T-helper 17 cell (primary cell): ENCODE results near the gene POLE. TPM values are rescaled to one million over a fixed set of nuclear protein-coding genes. Genes with fewer than 3 reads are reported as not detected.

Experiments
- ATAC-seq: fragments of 150-1000 bp; cut with Tn5 transposase; 2 replicates; pipeline ENCODE4 v1.10.0; 2021; ENCODE audit warnings: mild to moderate bottlenecking, moderate library complexity
- DNase-seq, 3 donors: peaks; one replicate each; pipeline versions ENCODE4 v3.0.0 to v3.0.0-alpha.2; 2020 to 2021
- H3K9me3 ChIP-seq: one replicate; pipeline ENCODE4 v1.7.0; 2013; ENCODE audit warnings: low read length, mild to moderate bottlenecking; ENCODE audit not compliant: control insufficient read depth, poor library complexity, severe bottlenecking
- H3K27ac Mint-ChIP-seq: one replicate; pipeline ENCODE4 v1.8.0; 2022; ENCODE audit warnings: mild to moderate bottlenecking, moderate library complexity, mixed read lengths
- H3K27me3 Mint-ChIP-seq: one replicate; pipeline ENCODE4 v1.8.0; 2022; ENCODE audit warnings: mixed read lengths
- H3K36me3 Mint-ChIP-seq: one replicate; pipeline ENCODE4 v1.8.0; 2022; ENCODE audit warnings: low read depth, mixed read lengths
- H3K4me1 Mint-ChIP-seq: one replicate; pipeline ENCODE4 v1.8.0; 2022; ENCODE audit warnings: mild to moderate bottlenecking, mixed read lengths
- H3K4me3 Mint-ChIP-seq: one replicate; pipeline ENCODE4 v1.8.0; 2022; ENCODE audit warnings: mild to moderate bottlenecking, moderate library complexity, mixed read lengths
- total RNA-seq, 4 donors: library from RNA in 2 of 4; stranded (reverse) in 2 of 4; gene quantifications; one replicate each; pipeline ENCODE4 v1.2.3 and lab custom pipeline; 2022 to 2026

The POLE gene
- total RNA-seq, 2 donors from 2014 or later = 50.4 to 54.7 TPM

DNA sequence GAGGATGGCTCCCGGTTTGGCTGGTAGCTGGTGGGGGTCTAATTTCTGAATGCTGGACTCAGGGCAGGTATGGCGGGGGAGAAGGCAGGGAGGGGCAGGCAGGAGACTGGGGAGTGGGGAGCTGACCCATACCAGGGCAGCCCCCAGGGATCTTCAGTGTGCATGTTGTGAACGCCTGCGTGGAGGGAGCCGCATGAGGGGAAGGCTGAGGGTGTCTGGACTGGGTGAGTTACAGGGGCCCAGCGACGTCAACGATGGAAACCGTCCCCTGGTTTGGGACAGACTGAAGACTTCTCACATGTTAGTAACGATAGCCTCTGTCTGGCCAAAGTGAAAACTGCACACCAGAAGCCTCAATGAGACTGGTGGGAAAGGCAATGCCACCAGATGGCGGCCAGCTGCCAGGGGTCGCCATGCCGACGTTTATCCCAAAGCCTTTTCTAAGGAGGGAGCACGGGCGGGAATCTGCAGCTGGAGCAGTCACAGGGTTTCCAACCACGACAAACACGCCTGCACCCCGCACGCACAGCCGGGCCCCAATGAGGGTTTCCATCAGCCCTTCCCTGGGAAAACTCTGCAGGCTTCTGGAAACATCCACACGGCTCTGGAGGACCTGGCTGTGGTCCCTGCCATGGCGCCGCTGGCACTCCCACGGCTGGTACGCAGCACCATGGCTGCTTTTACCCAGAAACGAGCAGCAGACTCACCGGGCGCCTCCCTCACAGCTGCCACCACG lies 37.5 kb upstream of the POLE start:
- H3K27ac Mint-ChIP-seq = no peak overlapping the region
- no peaks in the 10 kb centered on the region for H3K27me3 Mint-ChIP-seq
- H3K4me3 Mint-ChIP-seq = no peak overlapping the region
- no peak for DNase-seq
- ATAC-seq = no peak
- H3K9me3 ChIP-seq = no peaks in the 10 kb centered on the region
- H3K4me1 Mint-ChIP-seq = peaks cover 5% of the 10 kb centered on the region
- H3K36me3 Mint-ChIP-seq = peaks cover 3% of the 10 kb centered on the region

DNA sequence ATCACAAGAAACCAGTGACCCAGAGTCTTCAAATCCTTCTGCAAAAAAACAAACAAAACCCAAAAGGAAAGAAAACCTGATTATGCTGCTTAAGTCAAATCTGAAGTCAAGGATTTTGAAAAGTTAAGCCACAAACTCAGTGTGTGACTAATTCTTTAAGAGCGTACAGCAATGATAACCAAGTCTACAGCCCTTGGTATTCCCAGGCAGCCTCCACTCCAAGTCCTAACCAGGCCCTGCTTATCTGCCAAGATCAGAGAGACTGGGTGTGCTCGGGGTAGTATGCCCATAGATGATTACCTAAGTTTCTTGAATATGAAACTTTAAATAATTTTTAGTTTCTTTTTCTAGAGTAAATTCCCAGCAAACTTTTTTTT lies 36.6 kb upstream of the POLE start:
- no peak overlapping the region for H3K27ac Mint-ChIP-seq
- no peaks in the 10 kb centered on the region for H3K27me3 Mint-ChIP-seq
- H3K9me3 ChIP-seq = no peaks in the 10 kb centered on the region
- no peak overlapping the region for H3K4me3 Mint-ChIP-seq
- ATAC-seq (no peak), DNase-seq (no peak)
- peaks cover under 1% of the 10 kb centered on the region for H3K4me1 Mint-ChIP-seq
- H3K36me3 Mint-ChIP-seq = peaks cover 5% of the 10 kb centered on the region

DNA sequence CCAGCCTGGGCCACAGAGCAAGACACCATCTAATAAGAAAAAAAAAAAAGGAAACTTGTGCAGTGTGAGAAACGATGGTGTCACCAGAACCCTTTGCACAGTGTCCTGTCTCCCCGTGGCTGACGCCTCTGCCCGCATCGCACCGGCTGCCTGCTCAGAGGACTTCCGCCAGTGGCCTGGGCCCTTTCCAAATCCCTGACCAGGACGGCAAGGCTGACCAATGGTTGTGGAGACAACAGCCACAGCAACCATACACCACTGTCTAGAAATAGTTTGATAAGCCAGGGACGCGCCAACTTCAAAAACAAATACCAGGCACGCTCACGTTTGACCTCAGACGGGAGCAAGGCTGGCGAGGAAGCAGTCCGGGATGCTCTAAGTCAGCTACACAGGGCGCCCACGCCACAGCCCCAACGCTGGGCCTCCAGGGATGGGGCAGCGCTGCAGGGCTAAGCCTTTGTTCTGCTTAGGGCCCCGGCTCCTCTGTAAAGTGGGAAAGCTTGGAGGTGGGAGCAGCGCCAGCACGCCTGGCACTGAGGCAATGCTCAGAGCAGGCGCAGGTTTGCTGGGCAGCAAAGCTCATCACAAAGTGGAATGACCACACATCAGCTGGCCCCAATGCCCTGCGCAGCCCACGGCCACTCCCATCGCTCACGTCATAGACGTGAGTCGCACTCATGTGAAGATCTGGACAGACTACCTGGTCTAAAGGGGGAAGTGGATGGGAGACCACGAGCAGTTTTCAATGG lies 36.0 kb upstream of the POLE start:
- peaks cover 7% of the 10 kb centered on the region for H3K36me3 Mint-ChIP-seq
- no peaks in the 10 kb centered on the region for H3K27me3 Mint-ChIP-seq
- H3K27ac Mint-ChIP-seq = no peak overlapping the region
- no peak for ATAC-seq
- no peaks in the 10 kb centered on the region for H3K4me1 Mint-ChIP-seq
- DNase-seq = no peak
- H3K4me3 Mint-ChIP-seq = no peak overlapping the region
- H3K9me3 ChIP-seq = no peaks in the 10 kb centered on the region

DNA sequence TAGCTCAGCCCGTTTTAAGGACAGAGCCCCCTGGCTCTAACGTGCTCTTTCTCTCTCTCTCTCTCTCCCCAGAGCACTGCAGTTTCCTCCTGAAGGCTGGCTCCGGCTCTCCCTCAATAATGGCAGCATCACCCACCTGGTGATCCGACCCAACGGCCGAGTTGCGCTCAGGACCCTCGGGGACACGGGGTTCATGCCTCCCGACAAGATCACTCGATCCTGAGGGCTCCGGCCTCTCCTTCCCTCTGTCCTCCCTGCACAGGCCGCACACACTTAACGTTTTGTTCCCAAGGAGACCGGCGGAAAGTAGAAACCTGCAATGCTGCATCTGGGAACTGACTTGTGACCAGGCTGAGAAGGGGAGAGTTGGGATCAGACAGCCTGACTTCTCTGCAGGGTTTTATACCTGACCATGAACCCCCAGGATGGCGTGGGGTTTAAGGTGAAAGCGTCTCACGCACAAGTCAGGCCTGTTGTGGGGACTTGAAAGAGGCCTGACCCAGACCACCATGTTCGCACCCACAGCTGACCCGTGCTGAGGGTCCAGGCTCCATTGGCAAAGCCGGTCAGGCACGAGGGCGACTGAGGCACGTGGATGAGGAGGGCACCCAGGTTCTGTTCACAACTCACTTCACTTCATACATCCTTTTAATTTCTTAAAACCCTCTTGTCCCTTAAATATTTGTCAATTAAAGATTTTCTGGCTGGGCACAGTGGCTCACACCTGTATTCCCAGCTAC lies 33.6 kb upstream of the POLE start:
- ATAC-seq = no peak
- H3K36me3 Mint-ChIP-seq = peaks cover 9% of the 10 kb centered on the region
- no peak for DNase-seq
- H3K9me3 ChIP-seq = no peaks in the 10 kb centered on the region
- no peaks in the 10 kb centered on the region for H3K27me3 Mint-ChIP-seq
- no peak overlapping the region for H3K27ac Mint-ChIP-seq
- no peaks in the 10 kb centered on the region for H3K4me1 Mint-ChIP-seq
- H3K4me3 Mint-ChIP-seq = no peak overlapping the region

DNA sequence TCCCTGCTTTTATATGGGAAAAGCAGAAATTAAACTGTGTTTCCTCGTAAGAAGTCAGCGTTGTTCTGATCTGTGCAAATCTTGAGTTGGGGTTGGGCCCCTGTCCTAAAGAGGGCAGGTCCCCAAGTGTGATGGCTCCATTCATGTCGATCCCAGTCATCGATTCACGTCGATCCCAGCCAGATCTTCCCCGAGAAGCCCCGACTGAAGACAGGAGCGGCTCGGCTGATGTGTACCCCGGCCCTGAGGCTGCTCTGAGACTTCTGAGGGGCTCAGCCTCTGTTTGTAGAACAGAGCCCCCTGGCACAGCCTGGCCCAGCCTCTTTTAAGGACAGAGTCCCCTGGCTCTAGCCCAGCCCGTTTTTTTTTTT lies 32.8 kb upstream of the POLE start:
- no peaks in the 10 kb centered on the region for H3K9me3 ChIP-seq
- DNase-seq (no peak), ATAC-seq (no peak)
- H3K27me3 Mint-ChIP-seq = no peaks in the 10 kb centered on the region
- H3K27ac Mint-ChIP-seq = no peak overlapping the region
- no peaks in the 10 kb centered on the region for H3K4me1 Mint-ChIP-seq
- H3K36me3 Mint-ChIP-seq = peaks cover 9% of the 10 kb centered on the region
- H3K4me3 Mint-ChIP-seq = no peak overlapping the region

DNA sequence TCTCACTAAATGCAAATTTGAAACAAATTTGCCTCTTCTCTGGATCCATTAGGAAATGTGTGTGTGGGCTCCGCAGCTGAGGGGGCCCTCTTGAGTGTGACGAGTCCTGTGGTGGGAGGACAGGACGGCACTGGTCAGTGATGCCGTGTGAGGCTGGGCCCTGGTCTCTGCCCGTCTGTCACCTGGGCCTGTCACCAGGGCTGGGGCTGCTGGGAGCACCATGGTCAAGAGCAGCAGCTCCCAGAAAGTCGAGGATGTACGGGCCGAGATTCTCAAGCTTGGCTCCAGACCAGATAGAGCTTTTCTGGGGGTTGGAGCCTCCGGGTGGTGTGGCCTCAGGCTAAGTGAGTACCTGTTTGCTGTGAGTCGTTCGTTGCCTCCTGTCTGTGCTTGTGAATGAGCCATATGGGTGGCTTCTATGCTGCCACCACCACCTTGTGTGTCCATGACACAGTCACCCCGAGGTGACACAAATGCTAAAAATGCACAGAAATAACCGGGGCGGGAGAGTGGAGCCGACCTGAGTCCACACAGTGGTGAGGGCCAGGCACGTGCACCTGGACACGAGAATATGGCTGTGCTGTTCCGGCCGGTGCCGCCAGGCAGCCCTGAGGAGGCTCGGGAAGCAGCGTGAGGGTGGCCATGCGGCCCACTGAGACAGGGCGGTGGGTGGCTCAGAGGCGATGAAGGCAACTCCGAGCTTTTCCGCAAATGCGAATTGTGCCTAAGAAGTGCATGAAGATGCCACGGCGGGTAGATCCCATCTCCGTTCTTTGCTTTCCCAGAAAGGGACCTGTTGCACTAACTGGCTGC lies 32.2 kb upstream of the POLE start:
- H3K4me1 Mint-ChIP-seq = peaks cover 2% of the 10 kb centered on the region
- H3K36me3 Mint-ChIP-seq = peaks cover 9% of the 10 kb centered on the region
- H3K27me3 Mint-ChIP-seq = no peaks in the 10 kb centered on the region
- no peak overlapping the region for H3K27ac Mint-ChIP-seq
- DNase-seq (no peak), ATAC-seq (no peak)
- H3K4me3 Mint-ChIP-seq = no peak overlapping the region
- H3K9me3 ChIP-seq = no peaks in the 10 kb centered on the region

- H3K9me3 ChIP-seq = no peaks in the 10 kb centered on the region
- Mint-ChIP-seq H3K4me1 (peaks cover 5% of the 10 kb centered on the region), H3K27ac (no peak overlapping the region), H3K4me3 (no peak overlapping the region), H3K36me3 (peaks cover 9% of the 10 kb centered on the region), H3K27me3 (no peaks in the 10 kb centered on the region)
- no peak for DNase-seq
- no peak for ATAC-seq
Observed at GRCh38 chr12:132718644-132719043, 31.5 kb upstream of the POLE start.

GRCh38 chr12:132717531-132718387 lies 30.6 kb upstream of the POLE start:
- ATAC-seq (no peak), DNase-seq (no peak)
- no peak overlapping the region for H3K27ac Mint-ChIP-seq
- H3K36me3 Mint-ChIP-seq = peaks cover 9% of the 10 kb centered on the region
- no peaks in the 10 kb centered on the region for H3K9me3 ChIP-seq
- no peak overlapping the region for H3K4me3 Mint-ChIP-seq
- H3K4me1 Mint-ChIP-seq = peaks cover 5% of the 10 kb centered on the region
- no peaks in the 10 kb centered on the region for H3K27me3 Mint-ChIP-seq

DNA sequence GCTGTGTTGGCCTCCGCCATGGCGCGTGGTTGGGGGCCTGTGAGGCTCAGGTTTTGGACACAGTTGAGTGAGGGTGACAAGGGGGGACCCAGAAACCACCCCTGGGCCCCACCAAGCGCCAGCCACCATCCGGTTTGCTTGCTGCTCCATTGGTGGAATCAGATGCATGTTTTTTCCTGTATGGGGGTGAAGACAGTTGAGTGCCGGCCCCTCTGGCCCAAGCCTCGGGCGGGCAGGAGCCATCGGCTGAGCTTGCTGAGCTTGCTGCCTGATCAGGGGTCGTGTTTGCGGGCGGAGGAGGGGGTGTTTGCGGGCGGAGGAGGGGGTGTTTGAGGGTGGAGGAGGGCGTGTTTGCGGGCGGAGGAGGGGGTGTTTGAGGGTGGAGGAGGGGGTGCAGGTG lies 29.9 kb upstream of the POLE start:
- Mint-ChIP-seq H3K27me3 (no peaks in the 10 kb centered on the region), H3K36me3 (peaks cover 9% of the 10 kb centered on the region), H3K27ac (no peak overlapping the region), H3K4me1 (peaks cover 10% of the 10 kb centered on the region), H3K4me3 (no peak overlapping the region)
- ATAC-seq (no peak), DNase-seq (no peak)
- no peaks in the 10 kb centered on the region for H3K9me3 ChIP-seq

- Mint-ChIP-seq H3K27me3 (no peaks in the 10 kb centered on the region), H3K27ac (no peak overlapping the region), H3K36me3 (peaks cover 9% of the 10 kb centered on the region), H3K4me3 (no peak overlapping the region), H3K4me1 (peaks cover 10% of the 10 kb centered on the region)
- ATAC-seq (no peak), DNase-seq (no peak)
- H3K9me3 ChIP-seq = no peaks in the 10 kb centered on the region
Observed at GRCh38 chr12:132716356-132716755, 29.2 kb upstream of the POLE start.

DNA sequence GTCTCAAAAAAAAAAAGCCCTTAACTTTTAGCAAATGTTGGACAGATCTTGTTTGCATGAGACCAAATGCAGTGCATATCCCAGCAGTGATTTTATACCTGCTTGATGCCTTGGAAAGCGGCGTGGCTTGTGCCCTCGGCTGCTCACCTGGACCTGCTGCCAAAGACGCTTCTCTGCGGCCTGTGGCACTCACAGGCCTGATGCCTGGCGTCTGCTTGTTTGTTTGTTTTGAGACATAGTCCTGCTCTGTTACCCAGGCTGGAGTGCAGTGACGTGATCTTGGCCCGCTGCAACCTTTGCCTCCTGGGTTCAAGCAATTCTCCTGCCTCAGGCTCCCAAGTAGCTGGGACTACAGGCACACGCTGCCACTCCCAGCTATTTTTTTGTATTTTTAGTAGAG lies 28.7 kb upstream of the POLE start:
- no peak for ATAC-seq
- peaks cover 10% of the 10 kb centered on the region for H3K4me1 Mint-ChIP-seq
- H3K4me3 Mint-ChIP-seq = no peak overlapping the region
- H3K9me3 ChIP-seq = no peaks in the 10 kb centered on the region
- no peak overlapping the region for H3K27ac Mint-ChIP-seq
- no peak for DNase-seq
- peaks cover 9% of the 10 kb centered on the region for H3K36me3 Mint-ChIP-seq
- H3K27me3 Mint-ChIP-seq = no peaks in the 10 kb centered on the region

GRCh38 chr12:132713123-132713522 lies 26.0 kb upstream of the POLE start:
- DNase-seq = no peak

More at GRCh38 chr12:132713123-132713522, 26.0 kb upstream of the POLE start:
- H3K4me3 Mint-ChIP-seq = no peak overlapping the region
- H3K36me3 Mint-ChIP-seq = peaks cover 2% of the 10 kb centered on the region
- H3K27ac Mint-ChIP-seq = peak overlapping the region; percentile 74
- peaks cover 14% of the 10 kb centered on the region for H3K4me1 Mint-ChIP-seq
- H3K27me3 Mint-ChIP-seq = no peaks in the 10 kb centered on the region
- ATAC-seq = no peak
- no peaks in the 10 kb centered on the region for H3K9me3 ChIP-seq
